Hair follicle dermal papilla cell (primary cell): ENCODE data around the gene AP1M1. TPM values are rescaled to one million over a fixed set of nuclear protein-coding genes. Genes with fewer than 3 reads are reported as not detected.

Experiments used
- small RNA-seq: library from RNA; depleted of rRNA; stranded (forward); fragments of <200 nt; gene quantifications from one replicate; pipeline ENCODE3, GENCODE V24; 2012
- total RNA-seq: library from RNA; depleted of rRNA; stranded (reverse); fragments of >200 nt; gene quantifications from 2 replicates; pipeline ENCODE4 v1.2.3, GENCODE V29; 2012

AP1M1 gene
- 105 and 107 TPM in 2 replicates for total RNA-seq

GRCh38 chr19:16197622-16198369, at the start of gene AP1M1:
AP1M1 (plus strand) TSS chr19:16197911; CDS start chr19:16198027, 116 bp downstream.

GRCh38 chr19:16185123-16185767, 12.5 kb upstream of the AP1M1 start, which contains the start of gene FAM32A:
FAM32A (plus strand) TSS chr19:16185410; CDS start chr19:16185443, 33 bp downstream.

Small RNA genes lying within 50 kb of the gene (small RNA-seq; reads per million reads assigned to genes)
- gene RF00017 = not detected

Other genes with a start within 250 kb of the AP1M1 start
- gene OR10H4, start 248.9 kb upstream of the AP1M1 start, total RNA-seq = not detected in 2 replicates
- gene TPM4, start 121.4 kb upstream of the AP1M1 start, total RNA-seq = 1,255 and 1,332 TPM in 2 replicates
- gene RAB8A, start 86.0 kb upstream of the AP1M1 start, total RNA-seq = 65.8 and 66.0 TPM in 2 replicates
- gene HSH2D, start 54.2 kb upstream of the AP1M1 start, total RNA-seq = not detected in 2 replicates
- not detected in 2 replicates for gene CIB3, start 24.4 kb upstream of the AP1M1 start, total RNA-seq
- 79.3 and 101 TPM in 2 replicates for gene FAM32A, start 12.5 kb upstream of the AP1M1 start, total RNA-seq
- gene KLF2, start 126.9 kb downstream of the AP1M1 start, total RNA-seq = 6.0 and 8.4 TPM in 2 replicates